Ishikawa (cell line): ENCODE results near the gene IP6K1.

ENCODE experiments used
- CEBPB ChIP-seq: IDR thresholded peaks from 2 replicates; pipeline ENCODE4 v1.6.1; 2012
- CREB1 ChIP-seq: IDR thresholded peaks from 2 replicates; pipeline ENCODE4 v1.6.1; 2012; ENCODE audit warnings: low read depth
- EGR1 ChIP-seq: IDR thresholded peaks from 2 replicates; pipeline ENCODE4 v1.6.1; 2012
- EP300 ChIP-seq: IDR thresholded peaks from 2 replicates; pipeline ENCODE4 v1.6.1; 2012; ENCODE audit warnings: borderline replicate concordance
- FOXM1 ChIP-seq: IDR thresholded peaks from 2 replicates; pipeline ENCODE4 v1.6.1; 2012; ENCODE audit warnings: low read depth, borderline replicate concordance
- NFIC ChIP-seq: IDR thresholded peaks from 2 replicates; pipeline ENCODE4 v1.6.1; 2012
- RAD21 ChIP-seq: IDR thresholded peaks from 2 replicates; pipeline ENCODE4 v1.6.1; 2012; ENCODE audit warnings: low read depth
- TAF1 ChIP-seq: IDR thresholded peaks from 2 replicates; pipeline ENCODE4 v1.6.1; 2012; ENCODE audit warnings: low read depth, mild to moderate bottlenecking
- TCF12 ChIP-seq: IDR thresholded peaks from 2 replicates; pipeline ENCODE4 v1.6.1; 2012; ENCODE audit warnings: low read depth
- TEAD4 ChIP-seq: IDR thresholded peaks from 2 replicates; pipeline ENCODE4 v1.6.1; 2012
- YY1 ChIP-seq: IDR thresholded peaks from 2 replicates; pipeline ENCODE4 v1.6.1; 2012; ENCODE audit warnings: low read depth
- TF ChIP-seq, protein P1 (sequence below): IDR thresholded peaks from 2 replicates; pipeline ENCODE4 v1.6.1; 2012
- TF ChIP-seq, protein P2 (sequence below): IDR thresholded peaks from 2 replicates; pipeline ENCODE4 v1.6.1; 2012

DNA sequence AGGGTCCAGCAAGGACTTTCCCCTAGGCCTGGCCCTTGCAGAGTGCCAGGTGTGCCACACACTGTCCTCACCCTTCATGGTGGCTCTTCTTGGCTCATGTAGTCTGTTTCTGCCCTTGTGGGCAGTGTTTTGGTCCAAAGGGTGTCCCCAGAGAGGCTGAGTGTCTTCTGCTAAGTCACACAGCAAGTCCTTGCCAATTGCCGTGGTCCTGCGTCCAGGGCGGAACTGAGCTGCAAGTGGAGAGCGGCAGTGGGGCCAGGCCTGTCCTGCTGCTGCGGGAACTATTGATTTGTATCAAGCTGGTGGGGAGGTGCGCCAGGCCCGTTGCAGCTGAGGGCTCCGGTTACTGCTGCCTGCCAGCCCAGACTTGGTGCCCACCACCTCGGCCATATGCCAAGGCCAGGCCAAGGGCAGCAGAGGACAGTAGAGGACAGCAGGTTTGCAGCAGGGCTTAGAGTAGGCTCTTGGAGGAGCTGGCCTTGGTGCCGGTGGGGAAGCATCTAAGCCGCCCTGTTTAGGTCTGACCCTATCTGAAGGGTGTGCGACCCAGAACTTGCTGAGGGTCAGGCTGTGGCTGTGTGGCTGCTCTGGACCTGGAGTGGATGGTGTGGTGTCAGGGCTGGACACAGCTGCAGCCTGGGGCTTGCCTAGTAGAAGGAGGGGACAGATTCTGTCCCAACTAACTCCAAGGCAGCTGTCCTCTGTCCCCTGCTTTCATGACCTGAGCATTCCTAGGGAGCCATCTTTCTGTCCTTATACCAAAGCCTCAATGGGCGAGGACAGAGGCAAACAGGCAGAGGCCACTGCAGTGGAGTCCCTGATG, 71.4 kb downstream of the IP6K1 start:
- no peak for TF ChIP-seq CEBPB
- TF ChIP-seq CREB1 = no peak
- no peak for TF ChIP-seq TAF1
- TF ChIP-seq, protein P1, sequence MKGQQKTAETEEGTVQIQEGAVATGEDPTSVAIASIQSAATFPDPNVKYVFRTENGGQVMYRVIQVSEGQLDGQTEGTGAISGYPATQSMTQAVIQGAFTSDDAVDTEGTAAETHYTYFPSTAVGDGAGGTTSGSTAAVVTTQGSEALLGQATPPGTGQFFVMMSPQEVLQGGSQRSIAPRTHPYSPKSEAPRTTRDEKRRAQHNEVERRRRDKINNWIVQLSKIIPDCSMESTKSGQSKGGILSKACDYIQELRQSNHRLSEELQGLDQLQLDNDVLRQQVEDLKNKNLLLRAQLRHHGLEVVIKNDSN = no peak
- TF ChIP-seq FOXM1 = no peak
- no peak for TF ChIP-seq EP300
- no peak for TF ChIP-seq TCF12
- no peak for TF ChIP-seq TEAD4
- TF ChIP-seq, protein P2, sequence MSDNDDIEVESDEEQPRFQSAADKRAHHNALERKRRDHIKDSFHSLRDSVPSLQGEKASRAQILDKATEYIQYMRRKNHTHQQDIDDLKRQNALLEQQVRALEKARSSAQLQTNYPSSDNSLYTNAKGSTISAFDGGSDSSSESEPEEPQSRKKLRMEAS = no peak
- TF ChIP-seq YY1 = no peak
- TF ChIP-seq RAD21 = no peak
- TF ChIP-seq EGR1 = no peak
- TF ChIP-seq NFIC = no peak
